Endodermal cell (in vitro differentiated cells): ENCODE measurements around the gene GRM8. TPM values are rescaled to one million over a fixed set of nuclear protein-coding genes. Genes with fewer than 3 reads are reported as not detected.

ENCODE experiments used
- DNase-seq: peaks from one replicate; pipeline ENCODE4 v3.0.0-alpha.2; 2017
- H3K27ac ChIP-seq: 2 replicates; pipeline ENCODE4 v1.5.1; 2013; ENCODE audit warnings: mild to moderate bottlenecking, low read depth, low read length, moderate library complexity
- H3K27me3 ChIP-seq: 2 replicates; pipeline ENCODE4 v1.6.1; 2013; ENCODE audit warnings: mild to moderate bottlenecking, low read length, moderate library complexity; ENCODE audit not compliant: insufficient read depth, control insufficient read depth, poor library complexity, severe bottlenecking
- H3K36me3 ChIP-seq: 2 replicates; pipeline ENCODE4 v1.7.0; 2013; ENCODE audit warnings: mild to moderate bottlenecking, low read length, moderate library complexity; ENCODE audit not compliant: control insufficient read depth, insufficient read depth
- H3K4me1 ChIP-seq: one replicate; pipeline ENCODE4 v1.7.0; 2013; ENCODE audit warnings: low read length; ENCODE audit not compliant: control insufficient read depth, insufficient read depth
- H3K4me3 ChIP-seq: 2 replicates; pipeline ENCODE4 v1.5.1; 2013; ENCODE audit warnings: mild to moderate bottlenecking, low read length, moderate library complexity
- H3K9ac ChIP-seq: 2 replicates; pipeline ENCODE4 v1.6.1; 2013; ENCODE audit warnings: mild to moderate bottlenecking, low read length, moderate library complexity; ENCODE audit not compliant: poor library complexity, severe bottlenecking; ENCODE audit errors: extremely low read depth
- H3K9me3 ChIP-seq: 2 replicates; pipeline ENCODE4 v1.6.1; 2013; ENCODE audit warnings: mild to moderate bottlenecking, low read length, moderate library complexity; ENCODE audit not compliant: control insufficient read depth
- H3K27ac Mint-ChIP-seq: 2 replicates; pipeline ENCODE4 v1.8.0; 2020; ENCODE audit warnings: mixed read lengths
- H3K27me3 Mint-ChIP-seq: 2 replicates; pipeline ENCODE4 v1.8.0; 2021; ENCODE audit warnings: mild to moderate bottlenecking, mixed read lengths; ENCODE audit not compliant: insufficient read depth
- H3K36me3 Mint-ChIP-seq: 2 replicates; pipeline ENCODE4 v1.8.0; 2020; ENCODE audit warnings: low read depth, mixed read lengths
- H3K4me1 Mint-ChIP-seq: 2 replicates; pipeline ENCODE4 v1.8.0; 2020; ENCODE audit warnings: mixed read lengths
- H3K4me3 Mint-ChIP-seq: 2 replicates; pipeline ENCODE4 v1.8.0; 2020; ENCODE audit warnings: mild to moderate bottlenecking, moderate library complexity, mixed read lengths
- H3K9me3 Mint-ChIP-seq: 2 replicates; pipeline ENCODE4 v1.8.0; 2020; ENCODE audit warnings: mild to moderate bottlenecking, mixed read lengths
- WGBS, 2 experiments: methylation state at CpG; one replicate each; pipeline versions ENCODE4 v1.1.5 to v1.1.7; 2013; ENCODE audit warnings: missing lambda C conversion rate in 2 of 2, mixed read lengths in 1 of 2; ENCODE audit not compliant: insufficient coverage in 1 of 2, insufficient read length in 1 of 2; 5-methylcytosine and 5-hydroxymethylcytosine counted together
- total RNA-seq, 2 donors: library from RNA; stranded (reverse); fragmentation: NEBNext Ultra II Directional in 1 of 2; extraction: Animal tissue kit (Norgen Biotek cat#: 25700) in 1 of 2; gene quantifications; 2 replicates in 1 of 2; 3 replicates in 1 of 2; pipeline ENCODE4 v1.2.1, GENCODE V29; 2021
- TF ChIP-seq, protein P1 (sequence below): fragments of 200-600 bp; sonication (generic); conservative IDR thresholded peaks from 2 replicates; pipeline ENCODE4 v1.5.0; 2021; ENCODE audit warnings: antibody characterized with exemption, mild to moderate bottlenecking

The GRM8 gene
- total RNA-seq, 2 donors from 2014 or later, result 0.93 to 2.0 TPM

DNA sequence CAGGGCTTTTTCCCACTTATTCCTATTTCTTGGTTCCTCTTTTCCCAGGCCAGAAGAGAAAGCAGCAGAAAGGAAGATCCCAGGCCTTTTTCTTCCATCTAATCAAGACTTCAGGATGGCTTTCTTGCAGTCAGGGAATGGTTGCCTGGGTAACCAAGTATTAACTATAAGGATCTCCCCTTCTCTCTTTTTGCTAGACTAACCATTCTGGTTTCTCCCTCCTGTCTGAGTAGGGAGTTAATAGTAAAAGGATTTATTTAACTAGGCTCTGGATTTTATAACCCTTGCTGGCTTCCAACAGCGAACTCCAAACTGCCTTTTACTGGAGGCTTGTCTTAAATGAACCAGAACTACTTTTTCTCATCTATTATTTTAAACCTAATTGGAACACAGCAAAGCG is 90.4 kb downstream of the GRM8 start:
- Mint-ChIP-seq H3K4me3 (no peak overlapping the region), H3K27ac (no peak overlapping the region)

DNA sequence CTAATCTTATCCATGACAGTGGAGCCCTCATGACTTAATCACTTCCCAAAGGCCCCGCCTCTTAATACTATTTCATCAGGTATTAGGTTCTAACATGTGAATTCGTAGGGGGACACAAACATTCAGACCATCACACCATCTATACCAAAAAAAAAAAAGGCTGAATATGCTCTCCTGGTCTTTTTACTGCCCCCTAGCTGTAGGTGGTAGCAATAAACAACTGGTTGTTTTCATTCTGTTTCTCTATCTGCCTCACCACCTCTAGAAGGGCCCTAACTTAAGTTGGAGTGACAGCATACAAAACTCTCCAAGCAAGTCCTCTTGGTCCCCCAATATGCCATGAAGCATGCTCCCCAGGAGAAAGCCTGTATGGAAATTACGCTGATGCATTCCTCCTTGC is 94.1 kb downstream of the GRM8 start:
- Histone ChIP-seq H3K36me3 (no peaks in the 10 kb centered on the region), H3K9me3 (no peaks in the 10 kb centered on the region), H3K4me1 (no peaks in the 10 kb centered on the region), H3K27me3 (no peaks in the 10 kb centered on the region), H3K9ac (no peak overlapping the region), H3K4me3 (no peak overlapping the region), H3K27ac (no peak overlapping the region)
- Mint-ChIP-seq H3K36me3 (no peaks in the 10 kb centered on the region), H3K9me3 (no peaks in the 10 kb centered on the region), H3K4me3 (no peak overlapping the region), H3K27ac (no peak overlapping the region), H3K27me3 (peaks cover 14% of the 10 kb centered on the region), H3K4me1 (no peaks in the 10 kb centered on the region)
- TF ChIP-seq, protein P1, sequence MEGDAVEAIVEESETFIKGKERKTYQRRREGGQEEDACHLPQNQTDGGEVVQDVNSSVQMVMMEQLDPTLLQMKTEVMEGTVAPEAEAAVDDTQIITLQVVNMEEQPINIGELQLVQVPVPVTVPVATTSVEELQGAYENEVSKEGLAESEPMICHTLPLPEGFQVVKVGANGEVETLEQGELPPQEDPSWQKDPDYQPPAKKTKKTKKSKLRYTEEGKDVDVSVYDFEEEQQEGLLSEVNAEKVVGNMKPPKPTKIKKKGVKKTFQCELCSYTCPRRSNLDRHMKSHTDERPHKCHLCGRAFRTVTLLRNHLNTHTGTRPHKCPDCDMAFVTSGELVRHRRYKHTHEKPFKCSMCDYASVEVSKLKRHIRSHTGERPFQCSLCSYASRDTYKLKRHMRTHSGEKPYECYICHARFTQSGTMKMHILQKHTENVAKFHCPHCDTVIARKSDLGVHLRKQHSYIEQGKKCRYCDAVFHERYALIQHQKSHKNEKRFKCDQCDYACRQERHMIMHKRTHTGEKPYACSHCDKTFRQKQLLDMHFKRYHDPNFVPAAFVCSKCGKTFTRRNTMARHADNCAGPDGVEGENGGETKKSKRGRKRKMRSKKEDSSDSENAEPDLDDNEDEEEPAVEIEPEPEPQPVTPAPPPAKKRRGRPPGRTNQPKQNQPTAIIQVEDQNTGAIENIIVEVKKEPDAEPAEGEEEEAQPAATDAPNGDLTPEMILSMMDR, result peak; percentile 81
- 78 to 92% methylated on average over 2 to 3 of the region's 3 CpGs for WGBS, 2 experiments
- no peak for DNase-seq

More for the DNA sequence above, 90.4 kb downstream of the GRM8 start:
- no peaks in the 10 kb centered on the region for H3K9me3 Mint-ChIP-seq
- WGBS, 2 experiments, result 93 to 100% methylated on average over 1 to 2 of the region's 2 CpGs
- H3K9ac ChIP-seq, result no peak overlapping the region
- no peaks in the 10 kb centered on the region for H3K9me3 ChIP-seq
- no peaks in the 10 kb centered on the region for H3K36me3 Mint-ChIP-seq
- no peaks in the 10 kb centered on the region for H3K36me3 ChIP-seq
- H3K27me3 Mint-ChIP-seq, result peaks cover 12% of the 10 kb centered on the region
- peak overlapping the region; percentile 14 for H3K27ac ChIP-seq
- TF ChIP-seq, protein P1, result no peak
- no peaks in the 10 kb centered on the region for H3K4me1 ChIP-seq
- no peaks in the 10 kb centered on the region for H3K27me3 ChIP-seq
- H3K4me1 Mint-ChIP-seq, result no peaks in the 10 kb centered on the region
- H3K4me3 ChIP-seq, result no peak overlapping the region
- no peak for DNase-seq

DNA sequence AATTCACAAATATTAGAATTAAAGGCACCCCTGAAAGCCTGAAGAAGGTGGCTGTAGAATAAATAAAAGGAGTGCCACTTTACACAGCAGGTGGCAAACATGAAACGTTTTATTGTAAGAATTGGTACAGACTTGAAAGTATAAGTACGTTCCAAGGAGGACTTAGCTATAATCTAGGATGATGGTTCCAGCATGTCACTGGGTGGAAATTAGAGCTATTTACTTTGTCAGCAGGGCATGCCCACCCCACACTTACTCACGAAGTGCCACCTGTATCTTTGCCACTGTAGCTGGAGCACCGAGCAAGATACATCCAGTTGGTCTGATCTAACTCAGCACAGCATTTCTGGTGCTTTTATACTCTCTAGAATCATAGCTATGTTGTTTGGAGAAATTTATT is 97.8 kb downstream of the GRM8 start:
- H3K9me3 Mint-ChIP-seq, result no peaks in the 10 kb centered on the region
- H3K4me3 ChIP-seq, result no peak overlapping the region
- no peaks in the 10 kb centered on the region for H3K4me1 ChIP-seq
- H3K27ac Mint-ChIP-seq, result no peak overlapping the region
- no peak overlapping the region for H3K4me3 Mint-ChIP-seq
- no peaks in the 10 kb centered on the region for H3K36me3 Mint-ChIP-seq
- H3K9ac ChIP-seq, result no peak overlapping the region
- DNase-seq, result no peak
- TF ChIP-seq, protein P1, result no peak
- no peaks in the 10 kb centered on the region for H3K9me3 ChIP-seq
- H3K27me3 Mint-ChIP-seq, result peaks cover 2% of the 10 kb centered on the region
- no peak overlapping the region for H3K27ac ChIP-seq
- WGBS, 2 experiments, result 76 to 92% methylated on average over 2 to 4 of the region's 4 CpGs
- H3K36me3 ChIP-seq, result no peaks in the 10 kb centered on the region
- no peaks in the 10 kb centered on the region for H3K27me3 ChIP-seq
- peaks cover 6% of the 10 kb centered on the region for H3K4me1 Mint-ChIP-seq
